ENCODE data around the gene PDE5A. TPM values are rescaled to one million over a fixed set of nuclear protein-coding genes. Genes with fewer than 3 reads are reported as not detected.
"Not testable (repeated sequence)": the region's sequence is repeated elsewhere in the genome, so short reads cannot be mapped to it uniquely, and the experiment has no call there.

PDE5A gene
- total and polyA plus RNA-seq, 2 donors (not counting 1 experiment from before 2014, with no cell fraction given): 0.49 to 1.4 TPM

DNA sequence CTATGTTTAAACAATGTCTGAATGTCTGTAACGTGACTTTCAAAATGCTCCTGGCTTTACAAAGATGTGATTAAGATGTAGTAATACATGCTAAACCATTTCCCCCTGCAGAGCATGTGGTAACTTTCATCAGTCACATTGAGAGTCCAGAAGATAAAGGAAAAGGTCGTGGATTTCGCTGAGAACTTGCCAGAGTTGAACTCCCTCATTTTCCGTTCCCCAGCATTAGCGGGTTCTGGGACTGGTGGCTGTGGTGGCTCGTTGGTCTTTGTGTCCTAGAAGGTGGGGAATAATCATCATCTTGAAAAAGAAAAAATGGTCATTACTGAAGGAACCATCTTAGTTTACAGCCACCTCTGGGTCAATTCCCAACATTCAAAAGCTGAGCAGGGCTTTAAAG lies 178.8 kb downstream of the PDE5A start:
- H3K27me3 Mint-ChIP-seq, POLR2A ChIA-PET: not testable (repeated sequence)

More for the DNA sequence above, 178.8 kb downstream of the PDE5A start:
- H3K4me1 Mint-ChIP-seq; H3K9ac ChIP-seq (ENCODE audit: low read length); H3K4me2 ChIP-seq (replicated peaks; ENCODE audit: low read depth, low read length, poor library complexity, severe bottlenecking); H3K4me1 ChIP-seq (ENCODE audit: control insufficient read depth in 2 of 2, insufficient read depth in 2 of 2, low read length in 2 of 2); H3K79me2 ChIP-seq (ENCODE audit: control insufficient read depth, insufficient read depth, low read length); DNase-seq; ATAC-seq (ENCODE audit: low read depth); H3K36me3 ChIP-seq (replicated peaks in 1 of 2; ENCODE audit: control extremely low read depth in 1 of 2, control insufficient read depth in 1 of 2, extremely low read depth in 1 of 2, insufficient read depth in 2 of 2, low read length in 1 of 2); CTCF ChIA-PET; H3K9me3 Mint-ChIP-seq (ENCODE audit: insufficient read depth); H3K4me3 ChIP-seq (ENCODE audit: control extremely low read depth in 1 of 5, extremely low read depth in 1 of 5, insufficient read depth in 1 of 5, low read depth in 2 of 5, low read length in 4 of 5); H3K27me3 ChIP-seq (replicated peaks in 1 of 4; ENCODE audit: control extremely low read depth in 1 of 4, control insufficient read depth in 3 of 4, insufficient read depth in 4 of 4, low read length in 3 of 4); H3K4me3 Mint-ChIP-seq; intact Hi-C loops (cut with micrococcal nuclease); H4K20me1 ChIP-seq (ENCODE audit: control insufficient read depth, insufficient read depth, low read length, poor library complexity, severe bottlenecking); H3K27ac ChIP-seq (ENCODE audit: low read length in 2 of 2); H3K27ac Mint-ChIP-seq; H2AFZ ChIP-seq (ENCODE audit: insufficient read depth, low read depth, low read length, poor library complexity, severe bottlenecking); H3K9me3 ChIP-seq (ENCODE audit: control extremely low read depth in 1 of 3, control insufficient read depth in 2 of 3, insufficient read depth in 1 of 3, low read length in 2 of 3): not testable (repeated sequence)
- WGBS (ENCODE audit: insufficient coverage): 75% methylated on average over 2 of the region's 6 CpGs

Small RNA genes lying within 50 kb of the gene (small RNA-seq; reads per million reads assigned to genes)
- gene RF00614 (ENCODE audit: insufficient read length, low read depth, low replicate concordance): not detected
